Calu3 (cell line): ENCODE data around the gene TCP11L1. TPM values are rescaled to one million over a fixed set of nuclear protein-coding genes. Genes with fewer than 3 reads are reported as not detected.

Experiments
- BruUV-seq: library from RNA; stranded (reverse); fragments of 400-500 nt; replicated peaks from 2 replicates; lab custom pipeline; 2021; lab: Mats Ljungman, UMichigan
- CTCF ChIA-PET: fragments of 300-600 bp; sonication (Branson Sonifier 250); formaldehyde crosslinking; loops from one replicate; lab custom pipeline; 2022; ENCODE audit warnings: antibody characterized with exemption; lab: Charles Lee
- DNase-seq: peaks from one replicate; pipeline ENCODE4 v3.0.0; 2022
- H3K27ac Mint-ChIP-seq: one replicate; pipeline ENCODE4 v1.8.0; 2022; ENCODE audit warnings: mixed read lengths; ENCODE audit not compliant: unreplicated experiment
- H3K27me3 Mint-ChIP-seq: one replicate; pipeline ENCODE4 v1.8.0; 2022; ENCODE audit warnings: mixed read lengths; ENCODE audit not compliant: unreplicated experiment
- H3K36me3 Mint-ChIP-seq: one replicate; pipeline ENCODE4 v1.8.0; 2022; ENCODE audit warnings: mild to moderate bottlenecking, moderate library complexity, mixed read lengths; ENCODE audit not compliant: insufficient read depth, unreplicated experiment
- H3K4me1 Mint-ChIP-seq: one replicate; pipeline ENCODE4 v1.8.0; 2022; ENCODE audit warnings: mild to moderate bottlenecking, low read depth, mixed read lengths; ENCODE audit not compliant: unreplicated experiment
- H3K4me3 Mint-ChIP-seq: one replicate; pipeline ENCODE4 v1.8.0; 2022; ENCODE audit warnings: mild to moderate bottlenecking, low read depth, moderate library complexity, mixed read lengths; ENCODE audit not compliant: unreplicated experiment
- H3K9me3 Mint-ChIP-seq: one replicate; pipeline ENCODE4 v1.8.0; 2022; ENCODE audit warnings: low read depth, mixed read lengths; ENCODE audit not compliant: unreplicated experiment
- CTCF ChIP-seq: fragments of 200-600 bp; IDR thresholded peaks from one replicate; pipeline ENCODE4 v1.8.0; 2022; ENCODE audit warnings: antibody characterized with exemption; ENCODE audit not compliant: unreplicated experiment
- intact Hi-C: fragments of 100-400 bp; cut with micrococcal nuclease; formaldehyde crosslinking; loops from one replicate; pipeline ENCODE4 v1.10.0; 2022; ENCODE audit not compliant: unreplicated experiment
- total RNA-seq: library from RNA; stranded (reverse); gene quantifications from 2 replicates; pipeline ENCODE4 v1.2.3, GENCODE V29; 2022

Gene TCP11L1
- total RNA-seq, 1 experiment from 2014 or later = 9.6 TPM

DNA sequence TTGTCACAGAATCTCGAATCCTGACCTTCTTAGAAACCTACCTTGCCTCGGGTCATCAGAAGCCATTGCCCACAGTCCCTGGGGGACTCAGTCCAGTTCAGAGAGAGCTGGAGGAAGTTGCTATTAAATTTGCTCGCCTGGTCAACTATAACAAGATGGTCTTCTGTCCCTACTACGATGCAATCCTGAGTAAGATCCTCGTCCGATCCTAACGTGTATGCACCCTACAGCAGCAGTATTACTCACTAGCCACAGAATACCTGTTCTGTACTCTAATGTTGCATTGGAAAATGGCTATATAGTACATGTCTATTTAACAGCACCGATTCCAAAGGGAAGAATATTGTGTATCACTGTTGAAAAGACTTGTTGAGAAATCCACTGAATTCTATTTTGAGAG lies 33.1 kb downstream of the TCP11L1 start:
- H3K9me3 Mint-ChIP-seq = no peaks in the 10 kb centered on the region
- no TSS peak for BruUV-seq

GRCh38 chr11:33083918-33084317 lies 44.5 kb downstream of the TCP11L1 start:
- no TSS peak for BruUV-seq
- CTCF ChIA-PET = no interaction called here
- DNase-seq = no peak
- no peak overlapping the region for H3K27ac Mint-ChIP-seq
- H3K27me3 Mint-ChIP-seq = no peaks in the 10 kb centered on the region
- intact Hi-C loops = no loop called here
- no peaks in the 10 kb centered on the region for H3K9me3 Mint-ChIP-seq
- TF ChIP-seq CTCF = no peak
- peaks cover 21% of the 10 kb centered on the region for H3K36me3 Mint-ChIP-seq
- no peak overlapping the region for H3K4me3 Mint-ChIP-seq
- no peaks in the 10 kb centered on the region for H3K4me1 Mint-ChIP-seq

More for the DNA sequence above, 33.1 kb downstream of the TCP11L1 start:
- Mint-ChIP-seq H3K27me3 (no peaks in the 10 kb centered on the region), H3K27ac (no peak overlapping the region), H3K36me3 (no peaks in the 10 kb centered on the region), H3K4me1 (no peaks in the 10 kb centered on the region), H3K4me3 (no peak overlapping the region)
- TF ChIP-seq CTCF = no peak
- intact Hi-C loops = no loop called here
- DNase-seq = no peak
- CTCF ChIA-PET = no interaction called here

GRCh38 chr11:33086017-33086416 lies 46.6 kb downstream of the TCP11L1 start:
- Mint-ChIP-seq H3K27me3 (no peaks in the 10 kb centered on the region), H3K4me1 (peaks cover 11% of the 10 kb centered on the region), H3K36me3 (peaks cover 21% of the 10 kb centered on the region), H3K4me3 (no peak overlapping the region), H3K9me3 (no peaks in the 10 kb centered on the region), H3K27ac (no peak overlapping the region)
- intact Hi-C loops = no loop called here
- BruUV-seq = no TSS peak
- TF ChIP-seq CTCF = no peak
- CTCF ChIA-PET = no interaction called here
- DNase-seq = no peak

DNA sequence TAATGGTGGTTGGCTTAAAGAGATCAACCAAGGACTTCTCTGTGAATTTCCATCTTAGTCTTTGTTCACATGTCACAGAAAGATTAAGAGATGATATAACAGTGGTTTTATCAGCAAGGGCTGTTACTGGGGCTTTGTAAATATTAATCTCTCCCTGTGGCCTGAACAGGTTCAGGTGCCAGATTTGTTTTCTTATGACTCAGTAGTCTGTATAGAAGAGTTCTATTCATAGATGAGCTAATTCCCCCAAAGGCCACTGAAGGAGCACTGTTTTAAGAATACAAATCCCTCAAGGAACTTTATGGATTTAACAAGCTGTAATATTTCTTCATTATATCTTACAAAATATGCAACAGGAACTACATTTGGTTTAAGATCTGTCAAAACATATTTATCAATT lies 50.4 kb downstream of the TCP11L1 start:
- CTCF ChIA-PET = interaction anchor here (0.6 to 1.1 kb wide), 3 partner anchors 12 to 118 kb away, joined by 3 to 5 read pairs (median 3); no protein-coding TSS in a partner anchor
- peaks cover 5% of the 10 kb centered on the region for H3K36me3 Mint-ChIP-seq
- H3K4me1 Mint-ChIP-seq = peaks cover 11% of the 10 kb centered on the region
- no peak for TF ChIP-seq CTCF
- BruUV-seq = no TSS peak
- H3K9me3 Mint-ChIP-seq = no peaks in the 10 kb centered on the region
- no peak overlapping the region for H3K4me3 Mint-ChIP-seq
- intact Hi-C loops = no loop called here
- H3K27me3 Mint-ChIP-seq = no peaks in the 10 kb centered on the region
- DNase-seq = peak; percentile 8
- no peak overlapping the region for H3K27ac Mint-ChIP-seq
